B cell (primary cell): ENCODE measurements around the gene KMT2D. TPM values are rescaled to one million over a fixed set of nuclear protein-coding genes. Genes with fewer than 3 reads are reported as not detected.

Experiments used
- ATAC-seq: fragments of 200-7000 bp; cut with Tn5 transposase; one replicate; pipeline ENCODE4 v1.10.0; 2021; ENCODE audit warnings: low read depth, mild to moderate bottlenecking, moderate number of reproducible peaks, moderate library complexity
- CTCF ChIA-PET: fragments of 350-600 bp; sonication (Branson Sonifier 250); formaldehyde crosslinking; loops from one replicate; lab custom pipeline; 2021; ENCODE audit warnings: antibody characterized with exemption, inconsistent platforms; lab: Charles Lee
- POLR2A ChIA-PET: fragments of 350-600 bp; sonication (Branson Sonifier 250); formaldehyde crosslinking; loops from one replicate; lab custom pipeline; 2021; ENCODE audit warnings: antibody characterized with exemption; lab: Charles Lee
- DNase-seq: peaks from one replicate; pipeline ENCODE4 v3.0.0; 2013
- H2AFZ ChIP-seq: 2 replicates; pipeline ENCODE4 v1.6.1; 2012; ENCODE audit warnings: mild to moderate bottlenecking, low read depth, low read length; ENCODE audit not compliant: insufficient read depth, poor library complexity, severe bottlenecking
- H3K27ac ChIP-seq, 2 donors: 1 replicate in 1 of 2; 2 replicates in 1 of 2; pipeline ENCODE4 v1.5.1; 2012 to 2013; ENCODE audit warnings: low read length in 2 of 2, mild to moderate bottlenecking in 2 of 2, moderate library complexity in 1 of 2
- H3K27me3 ChIP-seq, 4 experiments: fragments of 200-600 bp in 1 of 4; sonication (generic) in 1 of 4; replicated peaks in 1 of 4; 1 replicate in 2 of 4; 2 replicates in 2 of 4; pipeline versions ENCODE4 v1.6.1 to v1.7.0; 2013 to 2016; ENCODE audit warnings: low read length in 3 of 4, mild to moderate bottlenecking in 2 of 4, mixed read lengths in 1 of 4, moderate library complexity in 1 of 4; ENCODE audit not compliant: insufficient read depth in 4 of 4, control insufficient read depth in 3 of 4; ENCODE audit errors: control extremely low read depth in 1 of 4
- H3K36me3 ChIP-seq, 2 experiments: replicated peaks in 1 of 2; 1 replicate in 1 of 2; 2 replicates in 1 of 2; pipeline versions ENCODE4 v1.6.1 to v1.7.1; 2013; ENCODE audit warnings: low read length in 1 of 2; ENCODE audit not compliant: insufficient read depth in 2 of 2, control insufficient read depth in 1 of 2; ENCODE audit errors: control extremely low read depth in 1 of 2, extremely low read depth in 1 of 2
- H3K4me1 ChIP-seq, 2 donors: fragments of 200-600 bp in 1 of 2; sonication (generic) in 1 of 2; 1 replicate in 1 of 2; 2 replicates in 1 of 2; pipeline versions ENCODE4 v1.5.1 to v1.6.1; 2013 to 2017; ENCODE audit warnings: low read length in 2 of 2; ENCODE audit not compliant: control insufficient read depth in 2 of 2, insufficient read depth in 2 of 2
- H3K4me2 ChIP-seq: replicated peaks from 2 replicates; pipeline ENCODE3; 2012; ENCODE audit warnings: mild to moderate bottlenecking, low read depth, low read length; ENCODE audit not compliant: poor library complexity, severe bottlenecking
- H3K4me3 ChIP-seq, 5 experiments: fragments of 200-600 bp in 1 of 5; sonication (generic) in 1 of 5; 1 replicate in 3 of 5; 2 replicates in 2 of 5; pipeline versions ENCODE4 v1.5.1 to v1.7.0; 2011 to 2016; ENCODE audit warnings: low read length in 4 of 5, mild to moderate bottlenecking in 4 of 5, low read depth in 2 of 5, control low read depth in 1 of 5, moderate library complexity in 1 of 5; ENCODE audit not compliant: insufficient read depth in 1 of 5; ENCODE audit errors: control extremely low read depth in 1 of 5, extremely low read depth in 1 of 5
- H3K79me2 ChIP-seq: fragments of 200-600 bp; sonication (generic); one replicate; pipeline ENCODE4 v1.6.0; 2016; ENCODE audit warnings: low read length; ENCODE audit not compliant: control insufficient read depth, insufficient read depth
- H3K9ac ChIP-seq: fragments of 200-600 bp; sonication (generic); 2 replicates; pipeline ENCODE4 v1.6.1; 2017; ENCODE audit warnings: mild to moderate bottlenecking, low read length, moderate library complexity
- H3K9me3 ChIP-seq, 3 donors: one replicate each; pipeline versions ENCODE4 v1.6.1 to v1.7.1; 2013; ENCODE audit warnings: low read length in 2 of 3; ENCODE audit not compliant: control insufficient read depth in 2 of 3, insufficient read depth in 1 of 3; ENCODE audit errors: control extremely low read depth in 1 of 3
- H4K20me1 ChIP-seq: 2 replicates; pipeline ENCODE4 v1.6.0; 2012; ENCODE audit warnings: mild to moderate bottlenecking, low read length; ENCODE audit not compliant: insufficient read depth, control insufficient read depth, poor library complexity, severe bottlenecking
- H3K27ac Mint-ChIP-seq: one replicate; pipeline ENCODE4 v1.8.0; 2021; ENCODE audit warnings: mixed read lengths
- H3K27me3 Mint-ChIP-seq: one replicate; pipeline ENCODE4 v1.8.0; 2021; ENCODE audit warnings: mixed read lengths
- H3K4me1 Mint-ChIP-seq: one replicate; pipeline ENCODE4 v1.8.0; 2021; ENCODE audit warnings: mixed read lengths
- H3K4me3 Mint-ChIP-seq: one replicate; pipeline ENCODE4 v1.8.0; 2021; ENCODE audit warnings: mixed read lengths
- H3K9me3 Mint-ChIP-seq: one replicate; pipeline ENCODE4 v1.8.0; 2022; ENCODE audit warnings: mixed read lengths; ENCODE audit not compliant: insufficient read depth
- CTCF ChIP-seq: fragments of 200-600 bp; IDR thresholded peaks from one replicate; pipeline ENCODE4 v1.8.0; 2022; ENCODE audit warnings: antibody characterized with exemption, mild to moderate bottlenecking
- EZH2 ChIP-seq: IDR thresholded peaks from 2 replicates; pipeline ENCODE4 v1.6.1; 2012; ENCODE audit warnings: borderline replicate concordance, low read depth, mild to moderate bottlenecking, moderate library complexity, low read length; ENCODE audit not compliant: insufficient read depth, poor library complexity, severe bottlenecking
- WGBS: methylation state at CpG from one replicate; pipeline ENCODE4 v1.1.5; 2013; ENCODE audit warnings: missing lambda C conversion rate; ENCODE audit not compliant: insufficient coverage; 5-methylcytosine and 5-hydroxymethylcytosine counted together
- intact Hi-C: fragments of 100-400 bp; cut with micrococcal nuclease; formaldehyde crosslinking; loops from one replicate; pipeline ENCODE4 v1.10.0; 2022
- polyA plus RNA-seq: library from polyadenylated mRNA; depleted of rRNA; stranded (reverse); fragments of >200 nt; gene quantifications from 2 replicates; pipeline ENCODE4 v1.2.3, GENCODE V29; 2012
- total RNA-seq, 2 donors: library from RNA; stranded (reverse); fragments of 120-200 nt in 1 of 2; gene quantifications; 1 replicate in 1 of 2; 2 replicates in 1 of 2; pipeline versions ENCODE4 v1.2.3 to v1.2.4, GENCODE V29; 2013 to 2022

KMT2D gene
- total and polyA plus RNA-seq, 2 donors (not counting 1 experiment from before 2014, with no cell fraction given): 64.0 to 179 TPM

GRCh38 chr12:49098703-49099102, 38.1 kb upstream of the KMT2D start:
- Histone ChIP-seq H3K4me2 (no peak overlapping the region), H3K9ac (no peak overlapping the region), H4K20me1 (peaks cover 21% of the 10 kb centered on the region), H3K79me2 (no peaks in the 10 kb centered on the region), H3K4me3 (no peak overlapping the region), H3K36me3 (peaks cover 0 to 43% of the 10 kb centered on the region in 2 experiments), H3K27ac (no peak overlapping the region), H3K9me3 (peaks cover 0 to 9% (median 0%) of the 10 kb centered on the region in 3 donors), H2AFZ (no peak overlapping the region), H3K27me3 (peaks cover 0 to 16% (median 11%) of the 10 kb centered on the region in 4 experiments), H3K4me1 (peaks cover 11 to 13% of the 10 kb centered on the region in 2 donors)
- ChIA-PET CTCF (interaction anchor here (0.6 to 17.6 kb wide), 26 partner anchors 10 to 1093 kb away, joined by 3 to 199 read pairs (median 4); partner anchors contain the start of genes FKBP11, LMBR1L, RHEBL1 and TUBA1B), POLR2A (interaction anchor here (0.8 to 0.9 kb wide), 3 partner anchors 11 to 89 kb away, joined by 3 to 4 read pairs (median 3); partner anchors contain the start of gene TUBA1B)
- Mint-ChIP-seq H3K27ac (no peak overlapping the region), H3K27me3 (peaks cover 14% of the 10 kb centered on the region), H3K4me3 (no peak overlapping the region), H3K9me3 (no peaks in the 10 kb centered on the region), H3K4me1 (peaks cover 14% of the 10 kb centered on the region)
- TF ChIP-seq CTCF (no peak), EZH2 (no peak)
- WGBS: 100% methylated on average over 1 of the region's 2 CpGs
- no peak for ATAC-seq
- intact Hi-C loops: loop anchor here (1.0 to 10.0 kb wide), 3 partner anchors 12 to 246 kb away; partner anchors contain the start of genes DNAJC22 and LMBR1L
- no peak for DNase-seq

- no peak overlapping the region for H3K4me3 ChIP-seq
- WGBS: 80% methylated on average over 4 of the region's 4 CpGs
- no peaks in the 10 kb centered on the region for H3K9me3 Mint-ChIP-seq
- H3K36me3 ChIP-seq: peaks cover 0 to 36% of the 10 kb centered on the region in 2 experiments
- ChIA-PET POLR2A (interaction anchor here (0.9 kb wide), 1 partner anchor 33 kb away, joined by 3 read pairs; the partner anchor contains the start of gene TUBA1B), CTCF (interaction anchor here (0.7 to 17.6 kb wide), 22 partner anchors 11 to 245 kb away, joined by 3 to 199 read pairs (median 4); partner anchors contain the start of genes FKBP11, LMBR1L, RHEBL1 and TUBA1B)
- DNase-seq (peak; percentile 74), ATAC-seq (peak; percentile 77)
- H3K9ac ChIP-seq: no peak overlapping the region
- H3K27ac ChIP-seq: no peak overlapping the region
- H3K4me2 ChIP-seq: no peak overlapping the region
- peaks cover 0 to 12% (median 0%) of the 10 kb centered on the region in 3 donors for H3K9me3 ChIP-seq
- peak; percentile 80 for TF ChIP-seq CTCF
- TF ChIP-seq EZH2: no peak
- peaks cover 17% of the 10 kb centered on the region for H3K27me3 Mint-ChIP-seq
- H3K27me3 ChIP-seq: peaks cover 0 to 22% (median 17%) of the 10 kb centered on the region in 4 experiments
- H3K4me1 Mint-ChIP-seq: peaks cover 18% of the 10 kb centered on the region
- H3K79me2 ChIP-seq: no peaks in the 10 kb centered on the region
- H4K20me1 ChIP-seq: peaks cover 17% of the 10 kb centered on the region
- H3K4me3 Mint-ChIP-seq: no peak overlapping the region
- peak overlapping the region; percentile 20 for H3K27ac Mint-ChIP-seq
- H3K4me1 ChIP-seq: peaks cover 15 to 16% of the 10 kb centered on the region in 2 donors
- no peak overlapping the region for H2AFZ ChIP-seq
- intact Hi-C loops: loop anchor here (1.0 to 10.0 kb wide), 3 partner anchors 12 to 247 kb away; partner anchors contain the start of genes DNAJC22 and LMBR1L
Observed at GRCh38 chr12:49098035-49098451, 37.4 kb upstream of the KMT2D start.
